ENCODE results near the gene GRK4.

DNA sequence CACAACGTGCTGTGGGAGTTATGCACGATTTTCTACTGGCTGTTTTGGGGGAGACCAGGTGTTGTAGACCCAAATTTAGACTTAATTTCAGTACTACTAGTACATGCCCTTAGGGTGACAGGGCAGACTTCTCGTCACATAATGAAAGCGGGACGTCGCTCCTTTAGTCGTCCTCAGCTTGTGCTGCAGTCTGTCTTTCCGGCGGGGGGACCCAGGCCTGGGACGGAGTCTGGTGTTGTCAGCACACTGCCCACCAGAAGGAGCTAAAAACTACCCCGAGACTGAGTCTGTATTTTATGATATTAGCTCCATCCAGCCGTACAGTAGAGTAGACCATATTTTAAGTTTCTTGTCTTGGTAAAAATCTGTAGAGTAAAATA lies 35.7 kb upstream of the GRK4 start:
- TF ChIP-seq, protein P1, sequence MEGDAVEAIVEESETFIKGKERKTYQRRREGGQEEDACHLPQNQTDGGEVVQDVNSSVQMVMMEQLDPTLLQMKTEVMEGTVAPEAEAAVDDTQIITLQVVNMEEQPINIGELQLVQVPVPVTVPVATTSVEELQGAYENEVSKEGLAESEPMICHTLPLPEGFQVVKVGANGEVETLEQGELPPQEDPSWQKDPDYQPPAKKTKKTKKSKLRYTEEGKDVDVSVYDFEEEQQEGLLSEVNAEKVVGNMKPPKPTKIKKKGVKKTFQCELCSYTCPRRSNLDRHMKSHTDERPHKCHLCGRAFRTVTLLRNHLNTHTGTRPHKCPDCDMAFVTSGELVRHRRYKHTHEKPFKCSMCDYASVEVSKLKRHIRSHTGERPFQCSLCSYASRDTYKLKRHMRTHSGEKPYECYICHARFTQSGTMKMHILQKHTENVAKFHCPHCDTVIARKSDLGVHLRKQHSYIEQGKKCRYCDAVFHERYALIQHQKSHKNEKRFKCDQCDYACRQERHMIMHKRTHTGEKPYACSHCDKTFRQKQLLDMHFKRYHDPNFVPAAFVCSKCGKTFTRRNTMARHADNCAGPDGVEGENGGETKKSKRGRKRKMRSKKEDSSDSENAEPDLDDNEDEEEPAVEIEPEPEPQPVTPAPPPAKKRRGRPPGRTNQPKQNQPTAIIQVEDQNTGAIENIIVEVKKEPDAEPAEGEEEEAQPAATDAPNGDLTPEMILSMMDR (conservative IDR thresholded peaks at IDR 0.05; ENCODE audit: low read depth, low read length), result no peak
- no peak for TF ChIP-seq RCOR1 (IDR thresholded peaks at IDR 0.05; ENCODE audit: insufficient replicate concordance, low read length)
- TF ChIP-seq POLR2A (IDR thresholded peaks at IDR 0.05; ENCODE audit: low read depth, low read length), result no peak
- TF ChIP-seq SMC3 (IDR thresholded peaks at IDR 0.05; ENCODE audit: low read depth, low read length), result no peak
- no peak for TF ChIP-seq MXI1 (IDR thresholded peaks at IDR 0.05; ENCODE audit: borderline replicate concordance, low read depth, low read length)
- no peak for TF ChIP-seq NFE2L2 (IDR thresholded peaks at IDR 0.05; ENCODE audit: low read depth, low read length)
- no peak for TF ChIP-seq RFX5 (IDR thresholded peaks at IDR 0.05; ENCODE audit: low read depth, low read length)
- TF ChIP-seq CEBPB (IDR thresholded peaks at IDR 0.05; ENCODE audit: low read depth, low read length), result no peak
- no peak for TF ChIP-seq MAZ (IDR thresholded peaks at IDR 0.05; ENCODE audit: borderline replicate concordance, low read depth, low read length)
- no peak for TF ChIP-seq BHLHE40 (IDR thresholded peaks at IDR 0.05; ENCODE audit: low read depth, low read length)
- no peak for TF ChIP-seq MAFK (IDR thresholded peaks at IDR 0.05; ENCODE audit: low read depth, low read length)
- TF ChIP-seq, protein P2, sequence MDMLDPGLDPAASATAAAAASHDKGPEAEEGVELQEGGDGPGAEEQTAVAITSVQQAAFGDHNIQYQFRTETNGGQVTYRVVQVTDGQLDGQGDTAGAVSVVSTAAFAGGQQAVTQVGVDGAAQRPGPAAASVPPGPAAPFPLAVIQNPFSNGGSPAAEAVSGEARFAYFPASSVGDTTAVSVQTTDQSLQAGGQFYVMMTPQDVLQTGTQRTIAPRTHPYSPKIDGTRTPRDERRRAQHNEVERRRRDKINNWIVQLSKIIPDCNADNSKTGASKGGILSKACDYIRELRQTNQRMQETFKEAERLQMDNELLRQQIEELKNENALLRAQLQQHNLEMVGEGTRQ (IDR thresholded peaks at IDR 0.05; ENCODE audit: low read depth, low read length), result no peak
- TF ChIP-seq FOS (IDR thresholded peaks at IDR 0.05; ENCODE audit: low read depth, low read length), result no peak
